Natural killer cell (primary cell): ENCODE measurements around the gene KIF11. TPM values are rescaled to one million over a fixed set of nuclear protein-coding genes. Genes with fewer than 3 reads are reported as not detected.

Source experiments
- ATAC-seq, 3 donors: fragments of 150-1000 bp in 2 of 3; fragments of 200-7000 bp in 1 of 3; cut with Tn5 transposase; 1 replicate in 1 of 3; 2 replicates in 2 of 3; pipeline ENCODE4 v1.10.0; 2021; ENCODE audit warnings: mild to moderate bottlenecking in 2 of 3, moderate library complexity in 2 of 3
- DNase-seq, 2 donors: peaks; one replicate each; pipeline versions ENCODE4 v3.0.0 to v3.0.0-alpha.2; 2013 to 2021; ENCODE audit warnings: mixed read lengths in 1 of 2
- H3K27ac ChIP-seq: one replicate; pipeline ENCODE4 v1.5.1; 2013; ENCODE audit warnings: mild to moderate bottlenecking, low read length
- H3K27me3 ChIP-seq: one replicate; pipeline ENCODE4 v1.6.1; 2013; ENCODE audit warnings: low read length; ENCODE audit not compliant: control insufficient read depth, insufficient read depth
- H3K36me3 ChIP-seq: one replicate; pipeline ENCODE4 v1.6.1; 2013; ENCODE audit warnings: low read length; ENCODE audit not compliant: control insufficient read depth, insufficient read depth
- H3K4me1 ChIP-seq: one replicate; pipeline ENCODE4 v1.6.1; 2013; ENCODE audit warnings: low read length; ENCODE audit not compliant: control insufficient read depth, insufficient read depth
- H3K4me3 ChIP-seq: one replicate; pipeline ENCODE4 v1.5.1; 2013; ENCODE audit warnings: low read length
- H3K9me3 ChIP-seq: one replicate; pipeline ENCODE4 v1.6.1; 2013; ENCODE audit warnings: low read length; ENCODE audit not compliant: control insufficient read depth, insufficient read depth
- H3K27ac Mint-ChIP-seq, 2 donors: one replicate each; pipeline ENCODE4 v1.8.0; 2022; ENCODE audit warnings: mild to moderate bottlenecking in 2 of 2, mixed read lengths in 2 of 2, moderate library complexity in 1 of 2
- H3K27me3 Mint-ChIP-seq, 2 donors: one replicate each; pipeline ENCODE4 v1.8.0; 2022; ENCODE audit warnings: low read depth in 2 of 2, mixed read lengths in 2 of 2
- H3K36me3 Mint-ChIP-seq: one replicate; pipeline ENCODE4 v1.8.0; 2022; ENCODE audit warnings: mixed read lengths
- H3K4me1 Mint-ChIP-seq, 2 donors: one replicate each; pipeline ENCODE4 v1.8.0; 2022; ENCODE audit warnings: mixed read lengths in 2 of 2
- H3K4me3 Mint-ChIP-seq: one replicate; pipeline ENCODE4 v1.8.0; 2022; ENCODE audit warnings: mild to moderate bottlenecking, moderate library complexity, mixed read lengths
- H3K9me3 Mint-ChIP-seq, 2 donors: one replicate each; pipeline ENCODE4 v1.8.0; 2022; ENCODE audit warnings: mixed read lengths in 2 of 2
- CTCF ChIP-seq: fragments of 200-600 bp; IDR thresholded peaks from one replicate; pipeline ENCODE4 v1.8.0; 2022; ENCODE audit warnings: antibody characterized with exemption
- WGBS: methylation state at CpG from one replicate; pipeline ENCODE4 v1.1.7; 2013; ENCODE audit warnings: missing lambda C conversion rate; ENCODE audit not compliant: insufficient coverage; 5-methylcytosine and 5-hydroxymethylcytosine counted together
- intact Hi-C: fragments of 100-400 bp; cut with micrococcal nuclease; formaldehyde crosslinking; loops from one replicate; pipeline ENCODE4 v1.14.2; 2022
- total RNA-seq, 4 donors: library from RNA; stranded (reverse); fragments of 120-200 nt in 1 of 4; gene quantifications; one replicate each; pipeline versions ENCODE4 v1.2.3 to v1.2.4, GENCODE V29; 2013 to 2022

Gene KIF11
- total RNA-seq: 1 to 10 TPM; 1.3 to 2.4 (median 1.9) TPM
- 2.3 TPM for total RNA-seq (2013)

- intact Hi-C loops: loop anchor here (2.0 to 5.0 kb wide), 4 partner anchors 76 to 301 kb away; partner anchors contain the start of genes CPEB3, EXOC6 and MARCHF5
- DNase-seq (peak; percentile 97), ATAC-seq (peak; percentile 82 to 93 (median 82))
- H3K36me3 Mint-ChIP-seq: no peaks in the 10 kb centered on the region
- peak within 1 kb of the TSS; percentile 61 for H3K4me3 ChIP-seq
- no peaks in the 10 kb centered on the region for H3K9me3 Mint-ChIP-seq
- no peaks in the 10 kb centered on the region for H3K36me3 ChIP-seq
- WGBS: under 1% methylated on average over 61 of the region's 61 CpGs
- H3K27me3 Mint-ChIP-seq: no peaks in the 10 kb centered on the region
- peaks cover 27 to 31% of the 10 kb centered on the region in 2 donors for H3K4me1 Mint-ChIP-seq
- no peak for TF ChIP-seq CTCF
- H3K27ac Mint-ChIP-seq: peak within 1 kb of the TSS; percentile 99 to 100
- peak within 1 kb of the TSS; percentile 100 for H3K27ac ChIP-seq
- H3K27me3 ChIP-seq: no peaks in the 10 kb centered on the region
- H3K9me3 ChIP-seq: no peaks in the 10 kb centered on the region
- peak within 1 kb of the TSS; percentile 99 for H3K4me3 Mint-ChIP-seq
- H3K4me1 ChIP-seq: peaks cover 21% of the 10 kb centered on the region
These were observed at the start of gene KIF11 for GRCh38 chr10:92592761-92593618. Gene KIF11 (plus strand): TSS chr10:92593130. CDS start chr10:92593376, 246 bp downstream.

- TF ChIP-seq CTCF: no peak
- no peaks in the 10 kb centered on the region for H3K9me3 ChIP-seq
- peak overlapping the region; percentile 33 to 51 for H3K27ac Mint-ChIP-seq
- H3K27me3 ChIP-seq: no peaks in the 10 kb centered on the region
- peaks cover 14 to 19% of the 10 kb centered on the region in 2 donors for H3K4me1 Mint-ChIP-seq
- H3K36me3 ChIP-seq: peaks cover 2% of the 10 kb centered on the region
- peaks cover 3% of the 10 kb centered on the region for H3K4me1 ChIP-seq
- peak in 2 of 3 donors; percentile 41 to 70 for ATAC-seq
- H3K27me3 Mint-ChIP-seq: no peaks in the 10 kb centered on the region
- H3K36me3 Mint-ChIP-seq: no peaks in the 10 kb centered on the region
- DNase-seq: peak in 1 of 2 donors; percentile 11
- H3K27ac ChIP-seq: no peak overlapping the region
- H3K4me3 ChIP-seq: no peak overlapping the region
- peak overlapping the region; percentile 10 for H3K4me3 Mint-ChIP-seq
- no peaks in the 10 kb centered on the region for H3K9me3 Mint-ChIP-seq
- 100% methylated on average over 1 of the region's 3 CpGs for WGBS
- intact Hi-C loops: no loop called here
These were observed 48.6 kb upstream of the KIF11 start for GRCh38 chr10:92544296-92544695.

GRCh38 chr10:92545556-92545955 is 47.4 kb upstream of the KIF11 start:
- H3K36me3 ChIP-seq: peaks cover 2% of the 10 kb centered on the region
- ATAC-seq (no peak), DNase-seq (no peak)
- Mint-ChIP-seq H3K27me3 (no peaks in the 10 kb centered on the region), H3K9me3 (no peaks in the 10 kb centered on the region), H3K4me1 (peaks cover 14 to 19% of the 10 kb centered on the region in 2 donors), H3K4me3 (no peak overlapping the region), H3K27ac (no peak overlapping the region), H3K36me3 (no peaks in the 10 kb centered on the region)
- 82% methylated on average over 1 of the region's 1 CpG for WGBS
- no peak for TF ChIP-seq CTCF
- H3K4me1 ChIP-seq: peaks cover 3% of the 10 kb centered on the region
- H3K4me3 ChIP-seq: no peak overlapping the region
- intact Hi-C loops: no loop called here
- no peaks in the 10 kb centered on the region for H3K9me3 ChIP-seq
- no peak overlapping the region for H3K27ac ChIP-seq
- no peaks in the 10 kb centered on the region for H3K27me3 ChIP-seq
